CD4-positive, CD25-positive, alpha-beta regulatory T cell (primary cell): ENCODE measurements around the gene C10orf105. TPM values are rescaled to one million over a fixed set of nuclear protein-coding genes. Genes with fewer than 3 reads are reported as not detected.

Source experiments
- ATAC-seq, 2 donors: fragments of 150-1000 bp; cut with Tn5 transposase; one replicate each; pipeline ENCODE4 v1.10.0; 2021; ENCODE audit warnings: low read depth in 2 of 2, moderate number of reproducible peaks in 2 of 2, moderate library complexity in 1 of 2
- DNase-seq, 3 donors: peaks; one replicate each; pipeline versions ENCODE4 v3.0.0 to v3.0.0-alpha.2; 2012 to 2022; ENCODE audit warnings: mixed read lengths in 1 of 3
- H3K27ac ChIP-seq: one replicate; pipeline ENCODE4 v1.7.0; 2013; ENCODE audit warnings: mild to moderate bottlenecking, low read length; ENCODE audit not compliant: insufficient read depth, poor library complexity, severe bottlenecking
- H3K27me3 ChIP-seq: one replicate; pipeline ENCODE4 v1.7.0; 2013; ENCODE audit warnings: low read length; ENCODE audit not compliant: control insufficient read depth, insufficient read depth
- H3K36me3 ChIP-seq: one replicate; pipeline ENCODE4 v1.7.0; 2013; ENCODE audit warnings: mild to moderate bottlenecking, low read length, moderate library complexity; ENCODE audit not compliant: control insufficient read depth, insufficient read depth
- H3K4me1 ChIP-seq: 2 replicates; pipeline ENCODE4 v1.7.0; 2013; ENCODE audit warnings: mild to moderate bottlenecking, low read length; ENCODE audit not compliant: insufficient read depth, control insufficient read depth, poor library complexity, severe bottlenecking
- H3K4me3 ChIP-seq: one replicate; pipeline ENCODE4 v1.7.0; 2013; ENCODE audit warnings: low read depth, mild to moderate bottlenecking, low read length, moderate library complexity
- H3K9me3 ChIP-seq, 2 experiments: 1 replicate in 1 of 2; 2 replicates in 1 of 2; pipeline ENCODE4 v1.7.0; 2013; ENCODE audit warnings: low read length in 2 of 2, mild to moderate bottlenecking in 1 of 2, moderate library complexity in 1 of 2; ENCODE audit not compliant: control insufficient read depth in 2 of 2
- H3K27ac Mint-ChIP-seq, 3 donors: one replicate each; pipeline ENCODE4 v1.8.0; 2020 to 2022; ENCODE audit warnings: mild to moderate bottlenecking in 3 of 3, mixed read lengths in 3 of 3, moderate library complexity in 2 of 3
- H3K27me3 Mint-ChIP-seq: one replicate; pipeline ENCODE4 v1.8.0; 2022; ENCODE audit warnings: mild to moderate bottlenecking, mixed read lengths
- H3K36me3 Mint-ChIP-seq: one replicate; pipeline ENCODE4 v1.8.0; 2020; ENCODE audit warnings: mixed read lengths
- H3K4me1 Mint-ChIP-seq, 4 donors: one replicate each; pipeline ENCODE4 v1.8.0; 2020 to 2022; ENCODE audit warnings: mixed read lengths in 4 of 4, mild to moderate bottlenecking in 1 of 4
- H3K4me3 Mint-ChIP-seq, 4 donors: one replicate each; pipeline ENCODE4 v1.8.0; 2020 to 2022; ENCODE audit warnings: mild to moderate bottlenecking in 4 of 4, mixed read lengths in 4 of 4, moderate library complexity in 3 of 4
- H3K9me3 Mint-ChIP-seq, 7 donors: one replicate each; pipeline ENCODE4 v1.8.0; 2020 to 2022; ENCODE audit warnings: mixed read lengths in 7 of 7, mild to moderate bottlenecking in 3 of 7, moderate library complexity in 2 of 7
- polyA plus RNA-seq, 4 donors: library from polyadenylated mRNA; unstranded; fragments of 300-500 nt; fragmentation: Illumina TruSeq; gene quantifications; one replicate each; pipeline ENCODE4 v1.2.3, GENCODE V29; 2021
- total RNA-seq: library from RNA; stranded (reverse); gene quantifications from one replicate; pipeline ENCODE4 v1.2.3, GENCODE V29; 2022

Gene C10orf105
- total and polyA plus RNA-seq, 5 donors from 2014 or later: 0.05 to 0.52 (median 0.20) TPM; not detected in 2

- H3K36me3 ChIP-seq: no peaks in the 10 kb centered on the region
- peaks cover 13 to 94% (median 56%) of the 10 kb centered on the region in 4 donors for H3K4me1 Mint-ChIP-seq
- no peaks in the 10 kb centered on the region for H3K9me3 ChIP-seq
- no peaks in the 10 kb centered on the region for H3K36me3 Mint-ChIP-seq
- H3K9me3 Mint-ChIP-seq: no peaks in the 10 kb centered on the region
- no peaks in the 10 kb centered on the region for H3K27me3 ChIP-seq
- peaks cover 93% of the 10 kb centered on the region for H3K4me1 ChIP-seq
- DNase-seq (no peak), ATAC-seq (no peak)
- no peaks in the 10 kb centered on the region for H3K27me3 Mint-ChIP-seq
- H3K4me3 ChIP-seq: no peak overlapping the region
- peak overlapping the region; percentile 85 for H3K27ac ChIP-seq
- peak overlapping the region; percentile 98 to 100 (median 99) for H3K27ac Mint-ChIP-seq
- peak overlapping the region in 2 of 4 donors; percentile 48 to 78 for H3K4me3 Mint-ChIP-seq
These were observed 9.6 kb upstream of the C10orf105 start for GRCh38 chr10:71729161-71729636.

DNA sequence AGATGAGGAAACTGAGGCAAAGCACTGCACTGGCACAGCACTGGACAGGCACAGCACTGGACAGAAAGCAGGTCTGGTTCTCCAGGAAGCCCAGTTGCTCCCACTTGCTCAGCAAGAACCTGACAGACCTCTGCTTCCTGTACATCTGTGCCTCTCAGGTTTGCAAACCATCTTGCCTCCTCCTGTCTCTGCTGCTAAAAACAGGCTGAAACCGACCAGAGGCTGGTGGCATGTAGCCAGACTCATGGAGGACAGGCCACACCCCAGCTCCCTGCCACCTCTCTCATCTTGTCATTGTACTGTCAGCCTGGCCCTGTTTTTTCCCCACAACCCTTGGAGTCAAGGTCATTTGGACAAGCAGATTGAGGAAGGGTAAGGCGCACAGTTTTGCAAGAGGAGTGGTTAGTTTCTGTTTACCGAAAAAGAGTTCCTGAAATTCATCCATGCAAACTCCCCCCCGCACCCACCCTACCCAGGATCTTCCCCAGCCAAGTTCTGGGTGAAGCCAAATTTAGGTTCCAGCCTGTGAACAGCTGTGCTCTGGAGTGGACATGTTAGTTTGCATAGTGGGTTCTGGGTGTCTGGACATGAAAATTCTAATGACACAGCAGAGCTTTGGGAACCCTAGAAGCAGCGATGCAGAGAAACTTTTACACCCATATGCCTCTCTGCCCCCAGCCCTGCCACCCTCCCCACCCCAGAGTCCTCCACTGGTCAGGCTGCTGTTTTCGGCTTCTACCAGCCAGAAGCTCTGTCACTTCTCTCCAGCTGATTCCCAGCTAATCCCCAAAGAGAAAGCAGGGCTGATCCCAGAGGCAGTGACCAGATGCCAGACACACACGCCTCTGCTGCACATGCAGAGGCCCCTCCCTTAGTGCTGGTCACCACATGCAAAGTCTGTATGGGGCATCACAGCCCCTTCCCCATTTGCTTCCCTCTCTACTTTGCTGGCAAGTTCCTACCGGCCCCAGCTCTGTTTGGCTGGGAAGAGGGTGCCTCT is 8.5 kb upstream of the C10orf105 start:
- Histone ChIP-seq H3K36me3 (no peaks in the 10 kb centered on the region), H3K9me3 (no peaks in the 10 kb centered on the region), H3K4me1 (peaks cover 82% of the 10 kb centered on the region), H3K27me3 (no peaks in the 10 kb centered on the region), H3K27ac (peak overlapping the region; percentile 85), H3K4me3 (peak overlapping the region; percentile 61)
- DNase-seq (peak; percentile 47 to 91 (median 85)), ATAC-seq (peak; percentile 79 to 80)
- Mint-ChIP-seq H3K9me3 (no peaks in the 10 kb centered on the region), H3K27me3 (no peaks in the 10 kb centered on the region), H3K36me3 (no peaks in the 10 kb centered on the region), H3K4me3 (peak overlapping the region; percentile 70 to 78 (median 76)), H3K27ac (peak overlapping the region; percentile 98 to 100 (median 99)), H3K4me1 (peaks cover 13 to 83% (median 50%) of the 10 kb centered on the region in 4 donors)

GRCh38 chr10:71727105-71727737 is 7.6 kb upstream of the C10orf105 start:
- H3K36me3 ChIP-seq: no peaks in the 10 kb centered on the region
- H3K4me1 ChIP-seq: peaks cover 74% of the 10 kb centered on the region
- no peaks in the 10 kb centered on the region for H3K9me3 ChIP-seq
- peak overlapping the region; percentile 12 to 78 (median 74) for H3K4me3 Mint-ChIP-seq
- ATAC-seq: peak; percentile 62 to 65
- peak overlapping the region; percentile 61 for H3K4me3 ChIP-seq
- no peaks in the 10 kb centered on the region for H3K9me3 Mint-ChIP-seq
- no peaks in the 10 kb centered on the region for H3K27me3 ChIP-seq
- no peaks in the 10 kb centered on the region for H3K36me3 Mint-ChIP-seq
- peak overlapping the region; percentile 98 to 100 (median 99) for H3K27ac Mint-ChIP-seq
- H3K27ac ChIP-seq: peak overlapping the region; percentile 85
- no peaks in the 10 kb centered on the region for H3K27me3 Mint-ChIP-seq
- H3K4me1 Mint-ChIP-seq: peaks cover 7 to 81% (median 44%) of the 10 kb centered on the region in 4 donors
- DNase-seq: peak in 2 of 3 donors; percentile 77 to 81

- Mint-ChIP-seq H3K27ac (peak overlapping the region; percentile 98 to 100 (median 99)), H3K4me1 (peaks cover 7 to 81% (median 43%) of the 10 kb centered on the region in 4 donors), H3K9me3 (no peaks in the 10 kb centered on the region), H3K27me3 (no peaks in the 10 kb centered on the region), H3K36me3 (peaks cover 4% of the 10 kb centered on the region), H3K4me3 (peak overlapping the region; percentile 12 to 78 (median 74))
- Histone ChIP-seq H3K27ac (peak overlapping the region; percentile 85), H3K36me3 (no peaks in the 10 kb centered on the region), H3K4me3 (peak overlapping the region; percentile 61), H3K9me3 (no peaks in the 10 kb centered on the region), H3K27me3 (no peaks in the 10 kb centered on the region), H3K4me1 (peaks cover 68% of the 10 kb centered on the region)
- DNase-seq: peak in 2 of 3 donors; percentile 58 to 89
- ATAC-seq: peak; percentile 48 to 49
These were observed 7.1 kb upstream of the C10orf105 start for GRCh38 chr10:71726580-71727104.

DNA sequence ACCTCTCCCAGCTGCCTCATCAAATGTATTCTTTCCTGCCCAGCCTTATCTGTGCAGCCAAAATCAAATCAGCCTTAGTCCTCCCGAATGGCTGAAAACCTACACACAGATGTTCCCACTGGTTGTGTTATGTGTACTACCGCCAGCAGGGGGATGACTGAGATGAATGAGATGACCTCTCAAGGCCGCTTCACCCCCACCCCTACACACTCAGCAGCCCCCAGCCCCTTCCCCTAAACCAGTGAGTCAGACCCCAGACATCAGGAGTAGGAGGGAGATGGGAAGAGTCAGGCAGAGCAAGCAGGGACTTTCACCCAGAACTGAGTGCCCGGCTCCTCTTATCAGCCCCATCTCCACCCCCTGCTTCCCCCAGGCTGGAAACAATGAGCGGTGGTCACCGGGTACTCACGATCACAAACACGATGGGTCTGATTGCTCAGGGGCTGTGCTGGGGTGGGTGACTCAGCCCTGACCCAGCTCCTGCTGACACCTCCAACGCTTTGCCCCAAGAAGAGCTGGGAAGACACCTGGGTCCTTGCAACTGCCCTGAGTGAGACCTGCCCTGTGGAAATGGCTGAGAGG is 6.5 kb upstream of the C10orf105 start:
- Histone ChIP-seq H3K4me3 (peak overlapping the region; percentile 61), H3K27ac (peak overlapping the region; percentile 85), H3K36me3 (no peaks in the 10 kb centered on the region), H3K27me3 (no peaks in the 10 kb centered on the region), H3K4me1 (peaks cover 62% of the 10 kb centered on the region), H3K9me3 (no peaks in the 10 kb centered on the region)
- no peaks in the 10 kb centered on the region for H3K27me3 Mint-ChIP-seq
- H3K4me3 Mint-ChIP-seq: peak overlapping the region in 3 of 4 donors; percentile 77 to 82 (median 78)
- no peaks in the 10 kb centered on the region for H3K9me3 Mint-ChIP-seq
- DNase-seq: peak in 2 of 3 donors; percentile 30 to 80
- H3K27ac Mint-ChIP-seq: peak overlapping the region; percentile 98 to 100 (median 99)
- no peak for ATAC-seq
- H3K4me1 Mint-ChIP-seq: peaks cover 7 to 80% (median 41%) of the 10 kb centered on the region in 4 donors
- peaks cover 7% of the 10 kb centered on the region for H3K36me3 Mint-ChIP-seq

- H3K27ac ChIP-seq: peak overlapping the region; percentile 85
These were observed 5.7 kb upstream of the C10orf105 start for GRCh38 chr10:71725249-71725648.

DNA sequence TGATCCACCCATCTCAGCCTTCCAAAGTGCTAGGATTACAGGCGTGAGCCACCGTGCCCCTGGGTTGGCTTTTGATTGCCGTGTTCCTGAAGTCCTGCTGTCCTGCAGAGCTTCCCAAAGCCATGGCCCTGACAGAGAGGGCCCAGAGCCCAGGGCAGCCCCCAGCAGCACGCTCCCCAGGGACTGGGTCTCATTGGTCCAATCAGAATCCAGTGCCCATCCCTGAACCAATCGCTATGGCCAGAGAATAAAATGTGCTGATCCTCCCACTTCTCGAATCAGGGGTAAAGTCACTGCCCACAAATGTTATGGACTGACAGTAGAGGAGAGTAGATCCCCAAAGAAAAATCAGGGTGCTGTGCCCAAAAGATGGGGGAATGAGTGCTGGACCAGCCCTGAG is 5.0 kb upstream of the C10orf105 start:
- no peaks in the 10 kb centered on the region for H3K27me3 ChIP-seq
- peaks cover 7 to 71% (median 41%) of the 10 kb centered on the region in 4 donors for H3K4me1 Mint-ChIP-seq
- H3K4me1 ChIP-seq: peaks cover 48% of the 10 kb centered on the region
- H3K27me3 Mint-ChIP-seq: peaks cover 4% of the 10 kb centered on the region
- DNase-seq (no peak), ATAC-seq (no peak)
- H3K36me3 ChIP-seq: no peaks in the 10 kb centered on the region
- H3K9me3 ChIP-seq: no peaks in the 10 kb centered on the region
- H3K4me3 ChIP-seq: no peak overlapping the region
- peak overlapping the region; percentile 85 for H3K27ac ChIP-seq
- H3K27ac Mint-ChIP-seq: peak overlapping the region; percentile 66 to 99 (median 85)
- H3K4me3 Mint-ChIP-seq: peak overlapping the region in 1 of 4 donors; percentile 11
- no peaks in the 10 kb centered on the region for H3K9me3 Mint-ChIP-seq
- H3K36me3 Mint-ChIP-seq: peaks cover 7% of the 10 kb centered on the region

More at GRCh38 chr10:71725249-71725648, 5.7 kb upstream of the C10orf105 start:
- Mint-ChIP-seq H3K4me1 (peaks cover 7 to 77% (median 41%) of the 10 kb centered on the region in 4 donors), H3K27me3 (peaks cover 4% of the 10 kb centered on the region), H3K36me3 (peaks cover 7% of the 10 kb centered on the region), H3K9me3 (no peaks in the 10 kb centered on the region), H3K27ac (peak overlapping the region; percentile 98 to 100 (median 99)), H3K4me3 (peak overlapping the region in 1 of 4 donors; percentile 78)
- Histone ChIP-seq H3K27me3 (no peaks in the 10 kb centered on the region), H3K9me3 (no peaks in the 10 kb centered on the region), H3K4me3 (no peak overlapping the region), H3K36me3 (no peaks in the 10 kb centered on the region), H3K4me1 (peaks cover 54% of the 10 kb centered on the region)
- no peak for ATAC-seq
- no peak for DNase-seq
